H9 (cell line): ENCODE data around the gene CCDC142. TPM values are rescaled to one million over a fixed set of nuclear protein-coding genes. Genes with fewer than 3 reads are reported as not detected.

Source experiments
- DNase-seq: peaks from one replicate; pipeline ENCODE4 v3.0.0-alpha.2; 2017
- H2AFZ ChIP-seq: one replicate; pipeline ENCODE4 v1.6.1; 2013; ENCODE audit warnings: mild to moderate bottlenecking, low read length, control low read depth, moderate library complexity
- H2AK5ac ChIP-seq: 2 replicates; pipeline ENCODE4 v1.6.1; 2013; ENCODE audit warnings: low read length, control low read depth, mixed read lengths; ENCODE audit not compliant: insufficient read length
- H2BK120ac ChIP-seq: one replicate; pipeline ENCODE4 v1.6.1; 2013; ENCODE audit warnings: low read depth, mild to moderate bottlenecking, low read length, control low read depth, inconsistent platforms; ENCODE audit not compliant: poor library complexity, severe bottlenecking
- H2BK12ac ChIP-seq: 2 replicates; pipeline ENCODE4 v1.6.1; 2013; ENCODE audit warnings: low read length, control low read depth, mixed read lengths, low read depth; ENCODE audit not compliant: insufficient read length
- H2BK15ac ChIP-seq: 2 replicates; pipeline ENCODE4 v1.6.1; 2013; ENCODE audit warnings: low read depth, low read length, control low read depth
- H2BK20ac ChIP-seq: one replicate; pipeline ENCODE4 v1.6.1; 2013; ENCODE audit warnings: low read depth, mild to moderate bottlenecking, low read length, control low read depth, inconsistent platforms; ENCODE audit not compliant: poor library complexity, severe bottlenecking
- H2BK5ac ChIP-seq: 2 replicates; pipeline ENCODE4 v1.6.1; 2013; ENCODE audit warnings: low read length, control low read depth, mixed read lengths; ENCODE audit not compliant: insufficient read length
- H3K14ac ChIP-seq: 2 replicates; pipeline ENCODE4 v1.6.1; 2013; ENCODE audit warnings: low read length, control low read depth; ENCODE audit not compliant: insufficient read depth
- H3K18ac ChIP-seq: 2 replicates; pipeline ENCODE4 v1.6.1; 2013; ENCODE audit warnings: low read depth, mild to moderate bottlenecking, mixed read lengths, low read length, control low read depth; ENCODE audit not compliant: insufficient read length
- H3K23ac ChIP-seq: 2 replicates; pipeline ENCODE4 v1.6.1; 2013; ENCODE audit warnings: low read length, control low read depth, mixed read lengths, low read depth; ENCODE audit not compliant: insufficient read length
- H3K23me2 ChIP-seq: 2 replicates; pipeline ENCODE4 v1.6.1; 2013; ENCODE audit warnings: low read depth, mild to moderate bottlenecking, mixed read lengths, low read length, control low read depth; ENCODE audit not compliant: insufficient read length, poor library complexity, severe bottlenecking
- H3K27ac ChIP-seq: 2 replicates; pipeline ENCODE4 v1.5.1; 2013; ENCODE audit warnings: low read length, control low read depth, mixed read lengths, low read depth; ENCODE audit not compliant: insufficient read length
- H3K27me3 ChIP-seq: 2 replicates; pipeline ENCODE4 v1.6.1; 2013; ENCODE audit warnings: low read length, control low read depth, inconsistent platforms; ENCODE audit not compliant: insufficient read depth
- H3K4ac ChIP-seq: 2 replicates; pipeline ENCODE4 v1.6.1; 2013; ENCODE audit warnings: low read depth, mild to moderate bottlenecking, control low read depth, inconsistent platforms, low read length, moderate library complexity
- H3K4me1 ChIP-seq: 2 replicates; pipeline ENCODE4 v1.6.1; 2013; ENCODE audit warnings: low read length, control low read depth, inconsistent platforms; ENCODE audit not compliant: insufficient read depth
- H3K4me2 ChIP-seq: 2 replicates; pipeline ENCODE4 v1.6.1; 2013; ENCODE audit warnings: low read length, control low read depth, mixed read lengths; ENCODE audit not compliant: insufficient read length, insufficient read depth
- H3K56ac ChIP-seq: 2 replicates; pipeline ENCODE4 v1.6.1; 2013; ENCODE audit warnings: low read depth, mild to moderate bottlenecking, mixed read lengths, low read length, control low read depth; ENCODE audit not compliant: insufficient read length
- H3K79me1 ChIP-seq: 2 replicates; pipeline ENCODE4 v1.6.1; 2013; ENCODE audit warnings: low read depth, mild to moderate bottlenecking, moderate library complexity, low read length, control low read depth, inconsistent platforms; ENCODE audit not compliant: insufficient read depth, poor library complexity, severe bottlenecking
- H3K79me2 ChIP-seq: 2 replicates; pipeline ENCODE4 v1.6.1; 2013; ENCODE audit warnings: low read length, control low read depth, inconsistent platforms; ENCODE audit not compliant: insufficient read depth
- H3K9ac ChIP-seq: 2 replicates; pipeline ENCODE4 v1.6.1; 2013; ENCODE audit warnings: low read length, control low read depth, mixed read lengths; ENCODE audit not compliant: insufficient read length; ENCODE audit errors: extremely low read depth
- H3K9me3 ChIP-seq: one replicate; pipeline ENCODE4 v1.6.1; 2013; ENCODE audit warnings: low read depth, low read length, inconsistent platforms; ENCODE audit not compliant: control insufficient read depth
- H3T11ph ChIP-seq: one replicate; pipeline ENCODE4 v1.6.1; 2013; ENCODE audit warnings: mild to moderate bottlenecking, low read length, control low read depth, inconsistent platforms
- H4K20me1 ChIP-seq: one replicate; pipeline ENCODE4 v1.6.1; 2013; ENCODE audit not compliant: control insufficient read depth, insufficient read length, insufficient read depth
- H4K5ac ChIP-seq: 2 replicates; pipeline ENCODE4 v1.6.1; 2013; ENCODE audit warnings: low read depth, mild to moderate bottlenecking, mixed read lengths, low read length, control low read depth; ENCODE audit not compliant: insufficient read length
- H4K8ac ChIP-seq: replicated peaks from 2 replicates; pipeline ENCODE4 v1.6.1; 2013; ENCODE audit warnings: low read length, control low read depth, mixed read lengths, low read depth; ENCODE audit not compliant: insufficient read length
- H4K91ac ChIP-seq: 2 replicates; pipeline ENCODE4 v1.6.1; 2013; ENCODE audit warnings: low read depth, mild to moderate bottlenecking, moderate library complexity, mixed read lengths, low read length, control low read depth; ENCODE audit not compliant: insufficient read length
- H3K27ac Mint-ChIP-seq, 3 experiments: 2 replicates in 2 of 3; 3 replicates in 1 of 3; pipeline ENCODE4 v1.8.0; 2020 to 2021; ENCODE audit warnings: mixed read lengths in 3 of 3, mild to moderate bottlenecking in 1 of 3, moderate library complexity in 1 of 3
- H3K27me3 Mint-ChIP-seq: 2 replicates; pipeline ENCODE4 v1.8.0; 2021; ENCODE audit warnings: low read depth, mild to moderate bottlenecking, moderate library complexity, mixed read lengths
- H3K36me3 Mint-ChIP-seq, 3 experiments: 2 replicates in 2 of 3; 3 replicates in 1 of 3; pipeline ENCODE4 v1.8.0; 2020 to 2021; ENCODE audit warnings: low read depth in 3 of 3, mixed read lengths in 3 of 3; ENCODE audit not compliant: insufficient read depth in 1 of 3
- H3K4me1 Mint-ChIP-seq, 2 experiments: 2 replicates each; pipeline ENCODE4 v1.8.0; 2020; ENCODE audit warnings: mixed read lengths in 2 of 2
- H3K4me3 Mint-ChIP-seq, 2 experiments: 2 replicates in 1 of 2; 3 replicates in 1 of 2; pipeline ENCODE4 v1.8.0; 2020 to 2021; ENCODE audit warnings: mild to moderate bottlenecking in 2 of 2, mixed read lengths in 2 of 2, moderate library complexity in 1 of 2
- H3K9me3 Mint-ChIP-seq, 2 experiments: 2 replicates in 1 of 2; 3 replicates in 1 of 2; pipeline ENCODE4 v1.8.0; 2020; ENCODE audit warnings: mild to moderate bottlenecking in 2 of 2, mixed read lengths in 2 of 2, moderate library complexity in 1 of 2
- CTCF ChIP-seq: fragments of 200-600 bp; sonication (generic); conservative IDR thresholded peaks from 3 replicates; pipeline ENCODE4 v1.8.0; 2021; ENCODE audit warnings: antibody characterized with exemption, mild to moderate bottlenecking
- WGBS: extraction: QIAGEN DNeasy Blood & Tissue Kit; methylation state at CpG from one replicate; pipeline ENCODE4 v1.1.7; 2013; ENCODE audit warnings: missing lambda C conversion rate, low lambda C conversion rate, mixed read lengths; ENCODE audit not compliant: insufficient read length; ENCODE audit errors: extremely low coverage; 5-methylcytosine and 5-hydroxymethylcytosine counted together
- total RNA-seq: library from RNA; stranded (reverse); gene quantifications from 2 replicates; pipeline ENCODE4 v1.2.1, GENCODE V29; 2021

Gene CCDC142
- total RNA-seq, 1 experiment from 2014 or later, result 21.5 TPM

GRCh38 chr2:74447230-74447999 is 35.4 kb downstream of the CCDC142 start:
- Histone ChIP-seq H2AK5ac (no peak overlapping the region), H2AFZ (no peak overlapping the region), H3K18ac (no peak overlapping the region), H3K4ac (no peak overlapping the region), H3K79me2 (no peaks in the 10 kb centered on the region), H2BK15ac (no peak overlapping the region), H3K23ac (no peak overlapping the region), H3K56ac (no peak overlapping the region), H3K27me3 (no peaks in the 10 kb centered on the region), H3K4me2 (no peak overlapping the region), H4K91ac (no peak overlapping the region), H3K9ac (no peak overlapping the region), H2BK12ac (no peak overlapping the region), H3K27ac (no peak overlapping the region), H3K23me2 (no peaks in the 10 kb centered on the region), H3K79me1 (no peaks in the 10 kb centered on the region), H3K9me3 (no peaks in the 10 kb centered on the region), H4K5ac (no peak overlapping the region), H3K14ac (no peak overlapping the region), H4K8ac (no peak overlapping the region), H2BK20ac (no peak overlapping the region), H3K4me1 (no peaks in the 10 kb centered on the region), H4K20me1 (no peaks in the 10 kb centered on the region), H2BK120ac (no peak overlapping the region), H2BK5ac (no peak overlapping the region), H3T11ph (no peak overlapping the region)
- no peak for TF ChIP-seq CTCF
- Mint-ChIP-seq H3K4me1 (peaks cover 0 to 4% of the 10 kb centered on the region in 2 experiments; a peak in 1 of 4 replicates), H3K36me3 (no peaks in the 10 kb centered on the region), H3K9me3 (no peaks in the 10 kb centered on the region; a peak in 1 of 5 replicates), H3K27ac (no peak overlapping the region), H3K4me3 (no peak overlapping the region), H3K27me3 (peaks cover 22% of the 10 kb centered on the region)
- no peak for DNase-seq
- no CpG with 5 or more reads among the region's 5 CpGs for WGBS
